Measurements from ENCODE around the gene FITM2.
"Not testable (repeated sequence)": the region's sequence is repeated elsewhere in the genome, so short reads cannot be mapped to it uniquely, and the experiment has no call there.

Gene FITM2

GRCh38 chr20:44310664-44311639 lies at the start of gene FITM2:
Gene FITM2, minus strand, starts transcription at chr20:44311202. Its CDS starts 54 bp downstream, at chr20:44311148.
- DNase-seq (ENCODE audit: low read depth): peak; percentile 96

GRCh38 chr20:44360221-44360620 lies 49.2 kb upstream of the FITM2 start:
- no peak for DNase-seq (ENCODE audit: low read depth)

- no peak for DNase-seq (ENCODE audit: low read depth)
Observed at GRCh38 chr20:44358776-44359175, 47.8 kb upstream of the FITM2 start.

- no peak for DNase-seq (ENCODE audit: low read depth)
Observed at GRCh38 chr20:44357555-44358125, 46.6 kb upstream of the FITM2 start.

GRCh38 chr20:44357020-44357419 lies 46.0 kb upstream of the FITM2 start:
- DNase-seq (ENCODE audit: low read depth): no peak

DNA sequence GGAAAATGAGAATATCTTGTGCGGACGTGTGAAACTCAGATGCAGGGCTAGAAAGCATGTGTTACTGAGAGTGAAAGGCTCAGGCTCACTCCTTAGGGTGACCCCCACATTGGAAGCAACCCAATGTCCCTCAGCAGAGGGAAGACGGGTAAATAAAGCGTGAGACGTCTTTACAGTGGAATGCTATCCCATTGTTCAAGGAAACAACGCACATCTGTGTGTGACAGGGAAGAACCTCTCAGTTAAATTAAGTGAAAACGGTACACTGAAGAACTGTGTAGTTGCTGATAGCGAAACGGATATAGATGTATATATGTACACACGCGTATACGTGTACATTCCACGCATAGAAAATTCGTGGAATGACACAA lies 45.3 kb upstream of the FITM2 start:
- DNase-seq (ENCODE audit: low read depth): no peak

GRCh38 chr20:44355498-44356352 lies 44.7 kb upstream of the FITM2 start, which contains the start of gene HNF4A:
Gene HNF4A, plus strand, starts transcription at chr20:44355699. Its CDS starts 106 bp downstream, at chr20:44355805.
- DNase-seq (ENCODE audit: low read depth): no peak

GRCh38 chr20:44354979-44355497 lies 44.0 kb upstream of the FITM2 start:
- no peak for DNase-seq (ENCODE audit: low read depth)

DNA sequence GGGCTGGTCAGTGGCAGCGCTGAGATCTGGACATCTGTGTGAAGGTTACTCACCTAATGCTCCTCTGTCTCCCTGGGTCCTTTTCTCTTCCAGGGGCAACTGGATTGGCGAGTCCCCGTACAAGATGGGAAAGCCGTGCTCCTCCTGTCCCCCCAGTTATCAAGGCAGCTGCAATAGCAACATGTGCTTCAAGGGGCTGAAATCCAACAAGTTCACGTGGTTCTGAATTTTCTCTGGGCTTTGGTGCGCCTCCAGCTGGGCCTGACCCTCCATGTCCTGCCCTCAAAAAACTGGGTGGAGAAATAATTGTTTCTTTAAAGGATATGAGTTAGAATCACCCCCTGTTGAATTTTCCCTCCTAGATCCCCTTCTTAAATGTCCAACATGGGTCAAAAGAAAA lies 39.6 kb upstream of the FITM2 start:
- no peak for DNase-seq (ENCODE audit: low read depth)

GRCh38 chr20:44349349-44349748 lies 38.3 kb upstream of the FITM2 start:
- no peak for DNase-seq (ENCODE audit: low read depth)

- no peak for DNase-seq (ENCODE audit: low read depth)
Observed at GRCh38 chr20:44348168-44348659, 37.2 kb upstream of the FITM2 start.

GRCh38 chr20:44345941-44346340 lies 34.9 kb upstream of the FITM2 start:
- not testable (repeated sequence) for DNase-seq (ENCODE audit: low read depth)

DNA sequence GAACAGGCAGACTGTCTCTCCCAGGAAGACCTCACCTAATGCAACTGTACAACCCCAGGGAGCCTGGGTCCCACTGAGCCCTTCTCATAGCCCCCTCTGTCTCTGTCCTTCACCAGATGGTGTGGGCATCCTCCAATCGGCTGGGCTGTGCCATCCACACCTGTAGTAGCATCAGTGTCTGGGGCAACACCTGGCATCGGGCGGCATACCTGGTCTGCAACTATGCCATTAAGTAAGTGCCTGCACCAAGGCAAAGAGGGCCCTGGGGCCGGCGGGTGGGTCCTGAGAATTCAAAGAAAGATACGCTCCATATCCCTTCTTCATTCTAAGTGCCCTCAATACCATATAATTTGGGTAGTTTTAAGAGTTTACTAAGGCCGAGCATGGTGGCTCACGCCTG lies 34.1 kb upstream of the FITM2 start:
- DNase-seq (ENCODE audit: low read depth): no peak

DNA sequence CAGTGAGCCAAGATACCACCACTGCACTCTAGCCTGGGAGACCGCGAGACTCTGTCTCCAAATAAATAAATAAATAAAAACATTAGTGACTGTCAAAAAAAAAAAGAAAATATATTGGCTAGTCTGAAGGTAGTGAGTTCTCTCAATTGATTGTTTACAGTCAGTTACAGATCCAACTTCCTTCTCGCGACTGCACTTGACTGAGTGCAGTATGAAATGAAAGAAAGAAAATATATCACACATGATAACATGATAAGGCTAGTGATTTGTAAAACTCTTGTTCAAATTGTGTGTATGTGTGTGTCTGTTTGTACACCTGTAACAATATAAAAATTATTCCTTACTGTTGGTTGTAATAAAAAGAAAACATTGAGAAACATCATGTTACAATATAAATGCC lies 33.7 kb upstream of the FITM2 start:
- no peak for DNase-seq (ENCODE audit: low read depth)

DNA sequence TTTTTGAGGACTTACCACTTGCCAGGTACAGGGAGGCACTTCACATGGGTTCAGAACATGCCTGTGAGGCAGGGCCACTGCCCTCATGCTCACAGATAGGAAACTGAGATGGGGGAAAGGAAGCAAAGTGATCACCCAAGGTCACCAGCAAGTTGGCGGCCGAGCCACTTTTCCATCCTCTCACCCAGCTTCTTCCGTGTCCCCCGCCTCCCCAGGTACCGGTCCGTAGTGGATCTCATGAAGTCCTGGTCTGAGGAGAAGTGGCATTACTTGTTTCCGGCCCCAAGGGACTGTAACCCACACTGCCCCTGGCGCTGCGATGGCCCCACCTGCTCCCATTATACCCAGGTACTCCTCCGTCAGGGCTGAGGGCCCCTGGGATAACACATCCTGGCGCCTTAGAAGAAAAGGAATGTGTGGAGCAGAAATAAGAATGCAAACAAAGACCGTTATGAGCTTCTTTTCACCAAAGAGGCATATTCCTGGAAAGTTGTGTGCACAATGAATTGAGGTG lies 32.2 kb upstream of the FITM2 start:
- DNase-seq (ENCODE audit: low read depth): no peak

- no peak for DNase-seq (ENCODE audit: low read depth)
Observed at GRCh38 chr20:44342248-44342647, 31.2 kb upstream of the FITM2 start.

GRCh38 chr20:44336725-44337380 lies 25.9 kb upstream of the FITM2 start, which contains the start of gene R3HDML:
Gene R3HDML, plus strand, starts transcription at chr20:44337043. Its CDS starts 115 bp downstream, at chr20:44337158.
- DNase-seq (ENCODE audit: low read depth): no peak

DNA sequence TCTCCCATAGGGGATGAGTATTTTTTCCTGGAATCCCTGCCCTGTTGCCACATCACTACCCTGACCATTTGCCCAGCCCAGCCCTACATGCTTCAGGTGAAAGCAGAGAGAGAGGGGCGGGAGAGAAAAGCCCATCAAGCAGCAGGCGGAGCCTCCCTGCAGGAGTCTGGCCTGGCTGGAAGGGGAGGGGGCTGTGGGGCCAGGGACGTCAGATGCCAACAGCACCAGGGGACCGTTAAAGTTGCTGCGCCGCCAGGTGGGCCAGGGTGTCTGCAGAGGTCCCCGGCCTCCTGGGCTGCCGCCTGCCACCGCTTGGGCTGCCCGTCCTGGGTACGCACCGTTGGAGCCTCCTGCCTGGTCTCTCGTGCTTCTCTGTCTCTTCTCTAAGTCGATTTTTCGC lies 25.1 kb upstream of the FITM2 start:
- DNase-seq (ENCODE audit: low read depth): no peak

DNA sequence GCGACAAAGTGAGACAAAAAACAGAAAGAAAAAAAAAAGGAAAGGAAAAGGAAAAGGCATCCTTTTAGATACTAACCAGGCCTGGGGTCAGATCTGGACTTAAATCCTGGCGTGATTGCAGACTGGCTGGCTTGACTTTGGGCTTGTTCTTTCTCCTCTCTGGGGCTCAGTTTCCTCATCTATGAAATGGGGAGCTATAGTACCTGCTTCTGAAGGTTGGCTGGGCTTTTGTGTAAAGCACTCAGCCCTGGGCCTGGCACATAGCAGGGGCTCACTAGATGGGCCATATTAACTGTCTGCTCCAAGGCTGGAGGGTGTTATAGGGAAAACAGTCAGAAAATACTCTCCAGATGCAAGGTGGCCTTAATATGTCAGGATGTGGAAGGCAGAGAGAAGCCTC lies 24.7 kb upstream of the FITM2 start:
- no peak for DNase-seq (ENCODE audit: low read depth)

GRCh38 chr20:44334709-44335108 lies 23.7 kb upstream of the FITM2 start:
- no peak for DNase-seq (ENCODE audit: low read depth)

DNA sequence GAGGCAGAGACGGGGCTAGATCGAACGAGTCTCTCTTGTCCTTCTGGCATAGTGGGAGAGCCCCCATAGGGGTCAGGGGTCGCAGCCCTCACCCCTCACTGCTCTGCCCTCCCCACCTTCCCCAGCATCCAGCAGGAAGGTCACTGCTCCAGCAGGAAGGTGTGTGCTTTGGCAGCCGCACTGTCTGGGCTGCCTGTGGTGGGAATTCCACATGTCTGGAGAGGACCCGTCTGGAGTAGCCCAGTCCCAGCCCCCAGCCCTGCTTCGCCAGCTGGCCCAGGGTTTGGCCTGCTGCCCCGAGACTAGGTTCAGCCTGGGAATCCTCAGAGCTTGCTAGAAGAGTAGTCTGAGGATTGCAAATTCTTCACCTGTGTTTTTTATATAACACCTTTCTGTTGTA lies 23.3 kb upstream of the FITM2 start:
- no peak for DNase-seq (ENCODE audit: low read depth)

All from fibroblast of the conjunctiva (primary cell).